Endodermal cell (in vitro differentiated cells): ENCODE measurements around the gene PHF20. TPM values are rescaled to one million over a fixed set of nuclear protein-coding genes. Genes with fewer than 3 reads are reported as not detected.
"Not testable (repeated sequence)": the region's sequence is repeated elsewhere in the genome, so short reads cannot be mapped to it uniquely, and the experiment has no call there.

Source experiments
- DNase-seq: peaks from one replicate; pipeline ENCODE4 v3.0.0-alpha.2; 2017
- H3K27ac ChIP-seq: 2 replicates; pipeline ENCODE4 v1.5.1; 2013; ENCODE audit warnings: mild to moderate bottlenecking, low read depth, low read length, moderate library complexity
- H3K27me3 ChIP-seq: 2 replicates; pipeline ENCODE4 v1.6.1; 2013; ENCODE audit warnings: mild to moderate bottlenecking, low read length, moderate library complexity; ENCODE audit not compliant: insufficient read depth, control insufficient read depth, poor library complexity, severe bottlenecking
- H3K36me3 ChIP-seq: 2 replicates; pipeline ENCODE4 v1.7.0; 2013; ENCODE audit warnings: mild to moderate bottlenecking, low read length, moderate library complexity; ENCODE audit not compliant: control insufficient read depth, insufficient read depth
- H3K4me1 ChIP-seq: one replicate; pipeline ENCODE4 v1.7.0; 2013; ENCODE audit warnings: low read length; ENCODE audit not compliant: control insufficient read depth, insufficient read depth
- H3K4me3 ChIP-seq: 2 replicates; pipeline ENCODE4 v1.5.1; 2013; ENCODE audit warnings: mild to moderate bottlenecking, low read length, moderate library complexity
- H3K9ac ChIP-seq: 2 replicates; pipeline ENCODE4 v1.6.1; 2013; ENCODE audit warnings: mild to moderate bottlenecking, low read length, moderate library complexity; ENCODE audit not compliant: poor library complexity, severe bottlenecking; ENCODE audit errors: extremely low read depth
- H3K9me3 ChIP-seq: 2 replicates; pipeline ENCODE4 v1.6.1; 2013; ENCODE audit warnings: mild to moderate bottlenecking, low read length, moderate library complexity; ENCODE audit not compliant: control insufficient read depth
- H3K27ac Mint-ChIP-seq: 2 replicates; pipeline ENCODE4 v1.8.0; 2020; ENCODE audit warnings: mixed read lengths
- H3K27me3 Mint-ChIP-seq: 2 replicates; pipeline ENCODE4 v1.8.0; 2021; ENCODE audit warnings: mild to moderate bottlenecking, mixed read lengths; ENCODE audit not compliant: insufficient read depth
- H3K36me3 Mint-ChIP-seq: 2 replicates; pipeline ENCODE4 v1.8.0; 2020; ENCODE audit warnings: low read depth, mixed read lengths
- H3K4me1 Mint-ChIP-seq: 2 replicates; pipeline ENCODE4 v1.8.0; 2020; ENCODE audit warnings: mixed read lengths
- H3K4me3 Mint-ChIP-seq: 2 replicates; pipeline ENCODE4 v1.8.0; 2020; ENCODE audit warnings: mild to moderate bottlenecking, moderate library complexity, mixed read lengths
- H3K9me3 Mint-ChIP-seq: 2 replicates; pipeline ENCODE4 v1.8.0; 2020; ENCODE audit warnings: mild to moderate bottlenecking, mixed read lengths
- WGBS, 2 experiments: methylation state at CpG; one replicate each; pipeline versions ENCODE4 v1.1.5 to v1.1.7; 2013; ENCODE audit warnings: missing lambda C conversion rate in 2 of 2, mixed read lengths in 1 of 2; ENCODE audit not compliant: insufficient coverage in 1 of 2, insufficient read length in 1 of 2; 5-methylcytosine and 5-hydroxymethylcytosine counted together
- total RNA-seq, 2 donors: library from RNA; stranded (reverse); fragmentation: NEBNext Ultra II Directional in 1 of 2; extraction: Animal tissue kit (Norgen Biotek cat#: 25700) in 1 of 2; gene quantifications; 2 replicates in 1 of 2; 3 replicates in 1 of 2; pipeline ENCODE4 v1.2.1, GENCODE V29; 2021
- TF ChIP-seq, protein P1 (sequence below): fragments of 200-600 bp; sonication (generic); conservative IDR thresholded peaks from 2 replicates; pipeline ENCODE4 v1.5.0; 2021; ENCODE audit warnings: antibody characterized with exemption, mild to moderate bottlenecking

The PHF20 gene
- total RNA-seq, 2 donors from 2014 or later = 68.1 to 78.8 TPM

DNA sequence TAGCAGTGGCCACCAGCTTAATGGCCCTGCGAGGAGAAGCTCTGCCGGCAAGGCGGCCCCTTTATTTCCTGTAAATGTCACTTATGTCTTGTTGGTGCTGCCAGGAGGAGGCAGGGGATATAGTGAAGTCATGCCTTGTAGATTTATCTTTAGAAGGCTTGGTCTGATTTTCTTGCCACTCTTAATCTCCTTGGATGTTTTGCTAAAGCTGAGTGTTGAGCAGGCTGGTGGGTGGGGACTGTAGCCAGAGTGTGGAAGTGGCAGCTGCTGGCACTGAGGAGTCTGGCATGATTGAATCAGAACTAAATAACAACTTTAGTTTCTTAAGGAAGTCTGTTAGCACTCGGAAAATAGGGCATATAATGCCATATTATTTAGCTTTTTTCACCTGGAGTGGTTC lies 77.9 kb downstream of the PHF20 start:
- Mint-ChIP-seq H3K4me1 (peaks cover 6% of the 10 kb centered on the region), H3K27me3 (no peaks in the 10 kb centered on the region), H3K9me3 (no peaks in the 10 kb centered on the region), H3K36me3 (peaks cover 56% of the 10 kb centered on the region), H3K4me3 (no peak overlapping the region), H3K27ac (peak overlapping the region; percentile 6)
- Histone ChIP-seq H3K4me3 (no peak overlapping the region), H3K9ac (no peak overlapping the region), H3K4me1 (no peaks in the 10 kb centered on the region), H3K27me3 (no peaks in the 10 kb centered on the region), H3K36me3 (peaks cover 68% of the 10 kb centered on the region), H3K27ac (no peak overlapping the region), H3K9me3 (no peaks in the 10 kb centered on the region)
- TF ChIP-seq, protein P1, sequence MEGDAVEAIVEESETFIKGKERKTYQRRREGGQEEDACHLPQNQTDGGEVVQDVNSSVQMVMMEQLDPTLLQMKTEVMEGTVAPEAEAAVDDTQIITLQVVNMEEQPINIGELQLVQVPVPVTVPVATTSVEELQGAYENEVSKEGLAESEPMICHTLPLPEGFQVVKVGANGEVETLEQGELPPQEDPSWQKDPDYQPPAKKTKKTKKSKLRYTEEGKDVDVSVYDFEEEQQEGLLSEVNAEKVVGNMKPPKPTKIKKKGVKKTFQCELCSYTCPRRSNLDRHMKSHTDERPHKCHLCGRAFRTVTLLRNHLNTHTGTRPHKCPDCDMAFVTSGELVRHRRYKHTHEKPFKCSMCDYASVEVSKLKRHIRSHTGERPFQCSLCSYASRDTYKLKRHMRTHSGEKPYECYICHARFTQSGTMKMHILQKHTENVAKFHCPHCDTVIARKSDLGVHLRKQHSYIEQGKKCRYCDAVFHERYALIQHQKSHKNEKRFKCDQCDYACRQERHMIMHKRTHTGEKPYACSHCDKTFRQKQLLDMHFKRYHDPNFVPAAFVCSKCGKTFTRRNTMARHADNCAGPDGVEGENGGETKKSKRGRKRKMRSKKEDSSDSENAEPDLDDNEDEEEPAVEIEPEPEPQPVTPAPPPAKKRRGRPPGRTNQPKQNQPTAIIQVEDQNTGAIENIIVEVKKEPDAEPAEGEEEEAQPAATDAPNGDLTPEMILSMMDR = no peak
- WGBS, 2 experiments = 92 to 98% methylated on average over 4 of the region's 4 CpGs
- no peak for DNase-seq

DNA sequence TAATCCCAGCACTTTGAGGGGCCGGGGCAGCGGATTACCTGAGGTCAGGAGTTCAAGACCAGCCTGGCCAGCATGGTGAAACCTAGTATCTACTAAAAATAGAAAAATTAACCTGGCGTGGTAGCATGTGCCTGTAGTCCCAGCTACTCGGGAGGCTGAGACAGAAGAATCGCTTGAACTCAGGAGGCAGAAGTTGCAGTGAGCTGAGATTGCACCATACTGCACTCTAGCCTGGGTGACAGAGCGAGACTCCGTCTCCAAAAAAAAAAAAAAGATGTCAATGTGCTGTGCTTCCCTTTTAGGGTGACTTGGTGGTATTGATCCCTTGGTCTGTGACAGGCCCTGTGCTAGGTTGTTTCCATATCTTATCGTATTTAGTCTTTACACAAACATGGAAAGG lies 79.8 kb downstream of the PHF20 start:
- WGBS, 2 experiments = 96 to 100% methylated on average over 7 to 8 of the region's 8 CpGs

DNA sequence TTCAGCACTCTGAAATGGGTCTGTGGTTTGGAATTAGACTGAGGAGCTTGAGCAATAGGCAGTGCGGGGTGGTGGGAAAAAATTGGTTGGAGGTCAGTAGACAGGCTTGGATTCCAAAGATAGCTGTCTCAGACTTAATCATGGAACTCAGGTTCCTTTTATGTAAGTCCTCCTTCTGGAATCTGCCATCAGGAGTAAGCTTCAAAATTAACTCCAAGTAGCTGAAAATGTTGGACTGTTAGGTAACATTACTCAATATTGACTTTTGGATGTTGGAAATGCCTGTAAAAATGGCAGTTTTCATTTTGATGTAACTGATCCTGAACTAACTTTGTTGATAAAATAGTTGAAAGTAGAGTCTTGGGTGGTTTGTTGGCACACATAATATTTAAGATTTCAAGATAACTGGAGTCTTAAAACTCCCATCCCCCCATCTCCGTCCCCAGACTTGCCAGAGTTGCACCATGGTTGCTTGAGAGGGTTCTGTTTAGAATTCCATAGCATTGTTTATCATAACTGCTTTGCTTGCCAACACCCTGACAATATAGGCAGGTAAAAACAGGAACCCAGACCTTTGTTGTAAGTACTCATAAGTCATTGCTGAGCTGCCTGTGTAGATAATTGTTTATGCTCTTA lies 83.0 kb downstream of the PHF20 start:
- H3K9me3 ChIP-seq = no peaks in the 10 kb centered on the region
- Mint-ChIP-seq H3K36me3 (peaks cover 28% of the 10 kb centered on the region), H3K9me3 (no peaks in the 10 kb centered on the region), H3K4me3 (no peak overlapping the region), H3K27me3 (no peaks in the 10 kb centered on the region), H3K27ac (peak overlapping the region; percentile 49), H3K4me1 (peaks cover 13% of the 10 kb centered on the region)
- no peaks in the 10 kb centered on the region for H3K27me3 ChIP-seq
- H3K36me3 ChIP-seq = peaks cover 28% of the 10 kb centered on the region
- H3K27ac ChIP-seq = no peak overlapping the region
- H3K9ac ChIP-seq = no peak overlapping the region
- 86 to 98% methylated on average over 1 to 2 of the region's 2 CpGs for WGBS, 2 experiments
- DNase-seq = no peak
- TF ChIP-seq, protein P1 = no peak
- no peaks in the 10 kb centered on the region for H3K4me1 ChIP-seq
- no peak overlapping the region for H3K4me3 ChIP-seq

More for the DNA sequence above, 79.8 kb downstream of the PHF20 start:
- H3K9ac ChIP-seq, H3K4me3 ChIP-seq, DNase-seq, H3K4me3 Mint-ChIP-seq, H3K27me3 ChIP-seq, H3K9me3 ChIP-seq, H3K27me3 Mint-ChIP-seq, H3K4me1 ChIP-seq, H3K27ac Mint-ChIP-seq, H3K27ac ChIP-seq, H3K9me3 Mint-ChIP-seq: not testable (repeated sequence)
- peaks cover 14% of the 10 kb centered on the region for H3K4me1 Mint-ChIP-seq
- H3K36me3 Mint-ChIP-seq = peaks cover 43% of the 10 kb centered on the region
- H3K36me3 ChIP-seq = peaks cover 50% of the 10 kb centered on the region

DNA sequence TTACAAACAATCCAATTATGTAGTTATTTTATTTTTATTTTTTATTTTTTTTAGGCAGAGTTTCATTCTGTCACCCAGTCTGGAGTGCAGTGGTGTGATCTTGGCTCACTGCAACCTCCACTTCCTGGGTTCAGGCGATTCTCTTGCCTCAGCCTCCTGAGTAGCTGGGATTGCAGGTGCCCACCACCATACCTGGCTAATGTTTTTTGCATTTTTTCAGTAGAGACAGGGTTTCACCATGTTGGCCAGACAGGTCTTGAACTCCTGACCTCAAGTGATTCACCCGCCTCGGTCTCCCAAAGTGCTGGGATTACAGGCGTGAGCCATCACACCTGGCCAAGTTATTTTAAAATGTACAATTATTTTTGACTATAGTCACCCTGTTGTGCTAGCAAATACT lies 83.8 kb downstream of the PHF20 start:
- H3K27ac ChIP-seq, H3K4me3 Mint-ChIP-seq, DNase-seq, H3K9me3 ChIP-seq, H3K9me3 Mint-ChIP-seq, H3K27me3 ChIP-seq, H3K27ac Mint-ChIP-seq, H3K4me1 ChIP-seq, H3K9ac ChIP-seq, H3K27me3 Mint-ChIP-seq, H3K4me3 ChIP-seq: not testable (repeated sequence)
- H3K36me3 Mint-ChIP-seq = peaks cover 28% of the 10 kb centered on the region
- WGBS, 2 experiments = 89 to 98% methylated on average over 4 of the region's 4 CpGs
- H3K4me1 Mint-ChIP-seq = peaks cover 13% of the 10 kb centered on the region
- H3K36me3 ChIP-seq = peaks cover 28% of the 10 kb centered on the region
